ENCODE data around the gene GEN1. TPM values are rescaled to one million over a fixed set of nuclear protein-coding genes. Genes with fewer than 3 reads are reported as not detected.

The GEN1 gene
- total RNA-seq, 1 experiment from 2014 or later: 23.7 TPM

GRCh38 chr2:17813010-17813741 is 59.2 kb downstream of the GEN1 start:
- Mint-ChIP-seq H3K4me3 (no peak overlapping the region), H3K27me3 (ENCODE audit: low read depth) (peaks cover 5% of the 10 kb centered on the region; the same call in 1 of the 2 replicates), H3K9me3 (no peaks in the 10 kb centered on the region), H3K36me3 (no peaks in the 10 kb centered on the region), H3K27ac (no peak overlapping the region), H3K4me1 (peaks cover 31% of the 10 kb centered on the region)
- DNase-seq (ENCODE audit: low spot score) (no peak), ATAC-seq (no peak)
- CTCF ChIA-PET: no interaction called here
- POLR2A ChIA-PET: no interaction called here
- TF ChIP-seq MLX (CRISPR knock-in tag; IDR thresholded peaks at IDR 0.05) (no peak), ZNF281 (CRISPR knock-in tag; IDR thresholded peaks at IDR 0.05) (no peak)

- Mint-ChIP-seq H3K4me3 (no peak overlapping the region), H3K9me3 (no peaks in the 10 kb centered on the region), H3K27ac (no peak overlapping the region), H3K27me3 (ENCODE audit: low read depth) (peaks cover 5% of the 10 kb centered on the region; the same call in 1 of the 2 replicates), H3K36me3 (no peaks in the 10 kb centered on the region), H3K4me1 (peaks cover 31% of the 10 kb centered on the region)
- no peak for ATAC-seq
- DNase-seq (ENCODE audit: low spot score): no peak
- CTCF ChIA-PET: no interaction called here
- POLR2A ChIA-PET: no interaction called here
- no peak for TF ChIP-seq CDX4 (CRISPR knock-in tag; IDR thresholded peaks at IDR 0.05; ENCODE audit: borderline replicate concordance)
- TF ChIP-seq MAX (CRISPR knock-in tag; IDR thresholded peaks at IDR 0.05): no peak
Observed at GRCh38 chr2:17813742-17814473, 60.0 kb downstream of the GEN1 start.

- TF ChIP-seq ZMAT4 (CRISPR knock-in tag; IDR thresholded peaks at IDR 0.05): no peak
- no peak for TF ChIP-seq ATF3 (CRISPR knock-in tag; conservative IDR thresholded peaks at IDR 0.05)
- no peak for TF ChIP-seq ATF6 (CRISPR knock-in tag; IDR thresholded peaks at IDR 0.05)
- TF ChIP-seq TCF7 (CRISPR knock-in tag; IDR thresholded peaks at IDR 0.05; ENCODE audit: low read depth): no peak
- TF ChIP-seq NR3C1 (CRISPR knock-in tag; conservative IDR thresholded peaks at IDR 0.05; ENCODE audit: low read depth): no peak
- no peak for TF ChIP-seq TP53 (CRISPR knock-in tag; IDR thresholded peaks at IDR 0.05)
- TF ChIP-seq GABPB1 (CRISPR knock-in tag; IDR thresholded peaks at IDR 0.05): no peak
- TF ChIP-seq RELA (CRISPR knock-in tag; IDR thresholded peaks at IDR 0.05; ENCODE audit: borderline replicate concordance): no peak
- no peak for TF ChIP-seq OVOL2 (CRISPR knock-in tag; IDR thresholded peaks at IDR 0.05; ENCODE audit: borderline replicate concordance)
- TF ChIP-seq MLX (CRISPR knock-in tag; IDR thresholded peaks at IDR 0.05): no peak
- TF ChIP-seq ZNF416 (CRISPR knock-in tag; IDR thresholded peaks at IDR 0.05): no peak
- TF ChIP-seq TEAD4 (CRISPR knock-in tag; IDR thresholded peaks at IDR 0.05): no peak
- no peak for TF ChIP-seq HMGXB4 (CRISPR knock-in tag; IDR thresholded peaks at IDR 0.05)
- no peak for TF ChIP-seq USF1 (CRISPR knock-in tag; IDR thresholded peaks at IDR 0.05)
- no peak for DNase-seq (ENCODE audit: low spot score)
- ChIA-PET POLR2A (no interaction called here), CTCF (no interaction called here)
- no peak overlapping the region for H3K4me3 Mint-ChIP-seq
- H3K27me3 Mint-ChIP-seq (ENCODE audit: low read depth): peaks cover 5% of the 10 kb centered on the region; the same call in 1 of the 2 replicates
- no peaks in the 10 kb centered on the region for H3K9me3 Mint-ChIP-seq
- H3K4me1 Mint-ChIP-seq: peaks cover 31% of the 10 kb centered on the region
- no peaks in the 10 kb centered on the region for H3K36me3 Mint-ChIP-seq
- ATAC-seq: no peak
- no peak overlapping the region for H3K27ac Mint-ChIP-seq
Observed at GRCh38 chr2:17814601-17815000, 60.7 kb downstream of the GEN1 start.

Measured in WTC11 (cell line).